ENCODE data around the gene RASA4. TPM values are rescaled to one million over a fixed set of nuclear protein-coding genes. Genes with fewer than 3 reads are reported as not detected.
A peak's percentile ranks its signal among the peaks of the same experiment; 100 is the strongest.
"Not testable (repeated sequence)": the region's sequence is repeated elsewhere in the genome, so short reads cannot be mapped to it uniquely, and the experiment has no call there.

Gene RASA4
- 10 to 100 TPM; 43.7 to 58.3 (median 47.4) TPM for total RNA-seq

- not testable (repeated sequence) for H3K4me1 Mint-ChIP-seq (ENCODE audit: low read depth); H3K27me3 Mint-ChIP-seq (ENCODE audit: low read depth); H3K9me3 Mint-ChIP-seq; H3K4me3 Mint-ChIP-seq; H3K36me3 Mint-ChIP-seq (ENCODE audit: insufficient read depth)
- ATAC-seq, result peak; percentile 97 to 98
- DNase-seq, result peak; percentile 26
Observed at GRCh38 chr7:102616507-102617125, at the start of gene RASA4. TSS of gene RASA4 (minus strand) at chr7:102616756. CDS start at chr7:102616689, 67 bp downstream.

GRCh38 chr7:102664765-102665164, 48.2 kb upstream of the RASA4 start:
- H3K4me1 Mint-ChIP-seq (ENCODE audit: low read depth); H3K9me3 Mint-ChIP-seq; H3K27me3 Mint-ChIP-seq (ENCODE audit: low read depth); H3K36me3 Mint-ChIP-seq (ENCODE audit: insufficient read depth); H3K4me3 Mint-ChIP-seq; DNase-seq; ATAC-seq: not testable (repeated sequence)

GRCh38 chr7:102649924-102650323, 33.4 kb upstream of the RASA4 start, which contains the start of gene SPDYE2B:
TSS of gene SPDYE2B (plus strand) at chr7:102650319. CDS start at chr7:102652349, 2,030 bp downstream.
- H3K9me3 Mint-ChIP-seq; H3K4me1 Mint-ChIP-seq (ENCODE audit: low read depth); DNase-seq; H3K27me3 Mint-ChIP-seq (ENCODE audit: low read depth); H3K4me3 Mint-ChIP-seq; ATAC-seq; H3K36me3 Mint-ChIP-seq (ENCODE audit: insufficient read depth): not testable (repeated sequence)

- not testable (repeated sequence) for H3K9me3 Mint-ChIP-seq
Observed at GRCh38 chr7:102647813-102648212, 31.3 kb upstream of the RASA4 start.

GRCh38 chr7:102643404-102643803, 26.8 kb upstream of the RASA4 start:
- not testable (repeated sequence) for H3K36me3 Mint-ChIP-seq (ENCODE audit: insufficient read depth); H3K27me3 Mint-ChIP-seq (ENCODE audit: low read depth); DNase-seq; H3K4me3 Mint-ChIP-seq; H3K9me3 Mint-ChIP-seq; ATAC-seq; H3K4me1 Mint-ChIP-seq (ENCODE audit: low read depth)

More at GRCh38 chr7:102647813-102648212, 31.3 kb upstream of the RASA4 start:
- H3K36me3 Mint-ChIP-seq (ENCODE audit: insufficient read depth); H3K27me3 Mint-ChIP-seq (ENCODE audit: low read depth); H3K4me3 Mint-ChIP-seq; DNase-seq; ATAC-seq; H3K4me1 Mint-ChIP-seq (ENCODE audit: low read depth): not testable (repeated sequence)

- H3K36me3 Mint-ChIP-seq (ENCODE audit: insufficient read depth); H3K4me1 Mint-ChIP-seq (ENCODE audit: low read depth); H3K4me3 Mint-ChIP-seq; H3K27me3 Mint-ChIP-seq (ENCODE audit: low read depth); DNase-seq; H3K9me3 Mint-ChIP-seq; ATAC-seq: not testable (repeated sequence)
Observed at GRCh38 chr7:102642691-102643090, 26.1 kb upstream of the RASA4 start, which contains the start of gene UPK3BL1. TSS of gene UPK3BL1 (minus strand) at chr7:102642791. CDS start at chr7:102642741, 50 bp downstream.

- ATAC-seq, result peak in 1 of 2 donors; percentile 14
- not testable (repeated sequence) for H3K4me3 Mint-ChIP-seq; H3K36me3 Mint-ChIP-seq (ENCODE audit: insufficient read depth); DNase-seq; H3K27me3 Mint-ChIP-seq (ENCODE audit: low read depth); H3K9me3 Mint-ChIP-seq; H3K4me1 Mint-ChIP-seq (ENCODE audit: low read depth)
Observed at GRCh38 chr7:102638848-102639247, 22.3 kb upstream of the RASA4 start.

- not testable (repeated sequence) for H3K4me3 Mint-ChIP-seq; ATAC-seq; H3K4me1 Mint-ChIP-seq (ENCODE audit: low read depth); H3K36me3 Mint-ChIP-seq (ENCODE audit: insufficient read depth); H3K27me3 Mint-ChIP-seq (ENCODE audit: low read depth); H3K9me3 Mint-ChIP-seq; DNase-seq
Observed at GRCh38 chr7:102636956-102637355, 20.4 kb upstream of the RASA4 start.

- H3K9me3 Mint-ChIP-seq, result not testable (repeated sequence)
Observed at GRCh38 chr7:102635354-102635753, 18.8 kb upstream of the RASA4 start.

GRCh38 chr7:102634299-102634698, 17.7 kb upstream of the RASA4 start:
- DNase-seq, ATAC-seq: not testable (repeated sequence)

More at GRCh38 chr7:102635354-102635753, 18.8 kb upstream of the RASA4 start:
- not testable (repeated sequence) for H3K27me3 Mint-ChIP-seq (ENCODE audit: low read depth); ATAC-seq; H3K4me3 Mint-ChIP-seq; H3K4me1 Mint-ChIP-seq (ENCODE audit: low read depth); H3K36me3 Mint-ChIP-seq (ENCODE audit: insufficient read depth); DNase-seq

GRCh38 chr7:102630622-102631021, 14.1 kb upstream of the RASA4 start:
- H3K36me3 Mint-ChIP-seq (ENCODE audit: insufficient read depth); DNase-seq; H3K4me1 Mint-ChIP-seq (ENCODE audit: low read depth); ATAC-seq; H3K9me3 Mint-ChIP-seq; H3K4me3 Mint-ChIP-seq; H3K27me3 Mint-ChIP-seq (ENCODE audit: low read depth): not testable (repeated sequence)

More at GRCh38 chr7:102634299-102634698, 17.7 kb upstream of the RASA4 start:
- not testable (repeated sequence) for H3K27me3 Mint-ChIP-seq (ENCODE audit: low read depth); H3K4me3 Mint-ChIP-seq; H3K4me1 Mint-ChIP-seq (ENCODE audit: low read depth); H3K9me3 Mint-ChIP-seq; H3K36me3 Mint-ChIP-seq (ENCODE audit: insufficient read depth)

GRCh38 chr7:102627271-102627904, 10.8 kb upstream of the RASA4 start:
- not testable (repeated sequence) for H3K4me1 Mint-ChIP-seq (ENCODE audit: low read depth); DNase-seq; H3K36me3 Mint-ChIP-seq (ENCODE audit: insufficient read depth); H3K9me3 Mint-ChIP-seq; H3K4me3 Mint-ChIP-seq; H3K27me3 Mint-ChIP-seq (ENCODE audit: low read depth); ATAC-seq

- not testable (repeated sequence) for H3K9me3 Mint-ChIP-seq; DNase-seq; H3K36me3 Mint-ChIP-seq (ENCODE audit: insufficient read depth); H3K27me3 Mint-ChIP-seq (ENCODE audit: low read depth); H3K4me3 Mint-ChIP-seq; H3K4me1 Mint-ChIP-seq (ENCODE audit: low read depth); ATAC-seq
Observed at GRCh38 chr7:102618122-102618521, 1.6 kb upstream of the RASA4 start.

- not testable (repeated sequence) for H3K4me3 Mint-ChIP-seq; DNase-seq; H3K27me3 Mint-ChIP-seq (ENCODE audit: low read depth); H3K4me1 Mint-ChIP-seq (ENCODE audit: low read depth); H3K9me3 Mint-ChIP-seq; H3K36me3 Mint-ChIP-seq (ENCODE audit: insufficient read depth)
- peak in 1 of 2 donors; percentile 13 for ATAC-seq
Observed at GRCh38 chr7:102615930-102616329, 626 bp downstream of the RASA4 start.

- H3K9me3 Mint-ChIP-seq; H3K27me3 Mint-ChIP-seq (ENCODE audit: low read depth); ATAC-seq; DNase-seq; H3K4me3 Mint-ChIP-seq; H3K4me1 Mint-ChIP-seq (ENCODE audit: low read depth); H3K36me3 Mint-ChIP-seq (ENCODE audit: insufficient read depth): not testable (repeated sequence)
Observed at GRCh38 chr7:102614873-102615272, 1.7 kb downstream of the RASA4 start.

Measured in activated T-cell treated with anti-CD3 and anti-CD28 coated beads, Interleukin-2, amount 50 U/mL, for 4 hours (primary cell).